PC-9 (cell line): Measurements from ENCODE around the gene CDK2AP2. TPM values are rescaled to one million over a fixed set of nuclear protein-coding genes. Genes with fewer than 3 reads are reported as not detected.

Source experiments
- BruUV-seq: library from RNA; stranded (reverse); fragments of 400-500 nt; replicated peaks from 2 replicates; lab custom pipeline; 2021; lab: Mats Ljungman, UMichigan
- CTCF ChIA-PET: fragments of 300-600 bp; sonication (Branson Sonifier 250); formaldehyde crosslinking; loops from one replicate; lab custom pipeline; 2022; ENCODE audit warnings: antibody characterized with exemption; lab: Charles Lee
- POLR2A ChIA-PET: fragments of 300-600 bp; sonication (Branson Sonifier 250); formaldehyde crosslinking; loops from one replicate; lab custom pipeline; 2022; ENCODE audit warnings: antibody characterized with exemption; ENCODE audit not compliant: unreplicated experiment; lab: Charles Lee
- DNase-seq, 2 experiments: peaks; one replicate each; pipeline versions ENCODE4 v3.0.0 to v3.0.0-alpha.2; 2015 to 2022; ENCODE audit warnings: mixed read lengths in 1 of 2
- H2AFZ ChIP-seq: fragments of 200-600 bp; sonication (generic); 2 replicates; pipeline ENCODE4 v1.8.1; 2017; ENCODE audit warnings: antibody characterized with exemption
- H3F3A ChIP-seq: fragments of 200-600 bp; sonication (generic); 2 replicates; pipeline ENCODE4 v1.8.1; 2017; ENCODE audit warnings: antibody characterized with exemption, mild to moderate bottlenecking, low read depth; ENCODE audit not compliant: insufficient read depth
- H3K27ac ChIP-seq: fragments of 200-600 bp; sonication (generic); 2 replicates; pipeline ENCODE4 v1.6.1; 2016; ENCODE audit warnings: mixed run types
- H3K27me3 ChIP-seq: fragments of 200-600 bp; sonication (generic); 2 replicates; pipeline ENCODE4 v1.6.1; 2016; ENCODE audit warnings: low read depth, mixed run types; ENCODE audit not compliant: insufficient read depth
- H3K36me3 ChIP-seq: fragments of 200-600 bp; sonication (generic); 2 replicates; pipeline ENCODE4 v1.6.1; 2016; ENCODE audit warnings: low read depth, mixed run types
- H3K4me1 ChIP-seq: fragments of 200-600 bp; sonication (generic); replicated peaks from 2 replicates; pipeline ENCODE4 v1.6.1; 2016; ENCODE audit warnings: mixed run types; ENCODE audit not compliant: insufficient read depth
- H3K4me2 ChIP-seq: fragments of 200-600 bp; sonication (generic); 2 replicates; pipeline ENCODE4 v1.6.1; 2017; ENCODE audit warnings: mixed run types
- H3K4me3 ChIP-seq: fragments of 200-600 bp; sonication (generic); 2 replicates; pipeline ENCODE4 v1.6.1; 2016; ENCODE audit warnings: mixed run types
- H3K79me2 ChIP-seq: fragments of 200-600 bp; sonication (generic); 2 replicates; pipeline ENCODE4 v1.6.1; 2017; ENCODE audit warnings: low read depth, mixed run types
- H3K9me2 ChIP-seq: fragments of 200-600 bp; sonication (generic); 2 replicates; pipeline ENCODE4 v1.8.1; 2017; ENCODE audit warnings: mild to moderate bottlenecking; ENCODE audit not compliant: insufficient read depth
- H3K9me3 ChIP-seq: fragments of 200-600 bp; sonication (generic); 2 replicates; pipeline ENCODE4 v1.8.1; 2016; ENCODE audit warnings: low read depth; ENCODE audit not compliant: insufficient read depth
- H4K20me1 ChIP-seq: fragments of 200-600 bp; sonication (generic); 2 replicates; pipeline ENCODE4 v1.8.1; 2017; ENCODE audit not compliant: insufficient read depth
- EZH2 ChIP-seq: fragments of 200-600 bp; sonication (generic); IDR thresholded peaks from 2 replicates; pipeline ENCODE4 v1.8.0; 2017; ENCODE audit warnings: antibody characterized with exemption, low read depth
- intact Hi-C: fragments of 100-400 bp; cut with micrococcal nuclease; formaldehyde crosslinking; loops from one replicate; pipeline ENCODE4 v1.10.0; 2022; ENCODE audit not compliant: unreplicated experiment
- total RNA-seq: library from RNA; stranded (reverse); gene quantifications from 2 replicates; pipeline ENCODE4 v1.2.3, GENCODE V29; 2021
- TF ChIP-seq, protein P1 (sequence below): fragments of 200-600 bp; sonication (generic); conservative IDR thresholded peaks from 2 replicates; pipeline ENCODE4 v1.6.1; 2017; ENCODE audit warnings: mixed run types, antibody characterized with exemption, mild to moderate bottlenecking, moderate library complexity

The CDK2AP2 gene
- total RNA-seq, 1 experiment from 2014 or later: 80.0 TPM

DNA sequence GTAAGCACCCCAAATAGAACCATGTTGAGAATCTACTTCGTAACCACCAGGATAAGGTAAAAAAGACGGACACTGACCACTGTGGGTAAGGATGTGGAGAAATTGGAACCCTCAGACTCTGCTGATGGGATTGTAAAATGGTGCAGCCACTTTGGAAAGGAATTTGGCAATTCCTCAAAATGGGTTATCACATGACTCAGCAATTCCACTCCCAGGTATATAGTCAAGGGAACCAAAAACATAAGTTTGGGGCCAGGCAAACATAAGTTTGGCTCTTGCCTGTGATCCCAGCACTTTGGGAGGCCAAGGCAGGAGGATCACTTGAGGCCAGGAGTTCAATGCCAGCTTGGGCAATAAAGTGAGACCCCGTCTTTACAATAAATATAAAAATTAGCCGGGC is 20.4 kb upstream of the CDK2AP2 start:
- H3K27ac ChIP-seq: no peak overlapping the region
- CTCF ChIA-PET: no interaction called here
- H4K20me1 ChIP-seq: no peaks in the 10 kb centered on the region
- peaks cover 12% of the 10 kb centered on the region; the same call in 1 of the 2 replicates for H3K9me3 ChIP-seq
- no peaks in the 10 kb centered on the region for H3K9me2 ChIP-seq
- H3K4me1 ChIP-seq: peaks cover 14% of the 10 kb centered on the region
- DNase-seq: no peak
- H3F3A ChIP-seq: no peaks in the 10 kb centered on the region
- intact Hi-C loops: no loop called here
- peaks cover 5% of the 10 kb centered on the region for H3K27me3 ChIP-seq
- POLR2A ChIA-PET: no interaction called here
- no peak overlapping the region for H3K4me3 ChIP-seq
- no peaks in the 10 kb centered on the region for H3K79me2 ChIP-seq
- BruUV-seq: no TSS peak
- no peaks in the 10 kb centered on the region for H3K36me3 ChIP-seq
- no peak overlapping the region for H2AFZ ChIP-seq
- no peak overlapping the region for H3K4me2 ChIP-seq
- TF ChIP-seq, protein P1, sequence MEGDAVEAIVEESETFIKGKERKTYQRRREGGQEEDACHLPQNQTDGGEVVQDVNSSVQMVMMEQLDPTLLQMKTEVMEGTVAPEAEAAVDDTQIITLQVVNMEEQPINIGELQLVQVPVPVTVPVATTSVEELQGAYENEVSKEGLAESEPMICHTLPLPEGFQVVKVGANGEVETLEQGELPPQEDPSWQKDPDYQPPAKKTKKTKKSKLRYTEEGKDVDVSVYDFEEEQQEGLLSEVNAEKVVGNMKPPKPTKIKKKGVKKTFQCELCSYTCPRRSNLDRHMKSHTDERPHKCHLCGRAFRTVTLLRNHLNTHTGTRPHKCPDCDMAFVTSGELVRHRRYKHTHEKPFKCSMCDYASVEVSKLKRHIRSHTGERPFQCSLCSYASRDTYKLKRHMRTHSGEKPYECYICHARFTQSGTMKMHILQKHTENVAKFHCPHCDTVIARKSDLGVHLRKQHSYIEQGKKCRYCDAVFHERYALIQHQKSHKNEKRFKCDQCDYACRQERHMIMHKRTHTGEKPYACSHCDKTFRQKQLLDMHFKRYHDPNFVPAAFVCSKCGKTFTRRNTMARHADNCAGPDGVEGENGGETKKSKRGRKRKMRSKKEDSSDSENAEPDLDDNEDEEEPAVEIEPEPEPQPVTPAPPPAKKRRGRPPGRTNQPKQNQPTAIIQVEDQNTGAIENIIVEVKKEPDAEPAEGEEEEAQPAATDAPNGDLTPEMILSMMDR: no peak
- no peak for TF ChIP-seq EZH2

DNA sequence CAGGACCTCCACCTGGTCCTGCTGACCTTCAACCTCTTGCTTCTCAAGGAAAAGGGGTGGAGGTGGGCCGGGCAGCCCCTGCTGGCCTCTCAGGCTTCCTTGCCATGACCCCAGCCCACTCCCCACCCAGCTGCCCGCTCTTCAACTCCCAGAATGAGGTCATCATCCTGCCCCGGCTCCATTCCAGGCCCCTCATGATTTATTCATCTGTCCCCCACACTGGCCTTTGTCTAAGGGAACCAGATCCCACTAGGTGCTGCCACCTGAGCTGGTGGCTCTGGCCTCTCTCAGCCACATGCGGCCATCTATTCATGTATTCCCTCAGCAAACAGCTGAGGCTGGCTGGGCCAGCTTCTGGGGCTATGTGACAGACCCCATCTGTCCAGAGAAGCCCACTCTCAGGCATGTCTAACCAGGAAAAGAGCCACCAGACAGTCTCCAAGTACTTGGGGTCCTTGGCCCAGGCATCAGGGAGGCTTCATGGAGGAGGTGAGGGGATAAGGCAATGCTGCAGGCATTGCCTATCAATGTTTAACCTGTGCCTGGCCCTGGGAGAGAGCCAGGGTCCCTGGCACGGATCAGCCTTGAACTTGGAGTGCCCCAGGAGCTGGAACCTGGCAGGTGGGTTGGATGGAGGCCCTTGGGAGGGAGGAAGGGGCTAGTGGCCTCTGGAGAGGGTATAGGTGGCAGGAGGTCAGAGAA is 17.5 kb upstream of the CDK2AP2 start:
- H3K79me2 ChIP-seq: no peaks in the 10 kb centered on the region
- no TSS peak for BruUV-seq
- H3K9me3 ChIP-seq: 0 out of 2 replicates have a peak, but pooled peaks cover 6% of the 10 kb centered on the region
- ChIA-PET CTCF (no interaction called here), POLR2A (no interaction called here)
- no peak overlapping the region for H3K4me3 ChIP-seq
- H3K27ac ChIP-seq: no peak overlapping the region
- H3F3A ChIP-seq: no peaks in the 10 kb centered on the region
- intact Hi-C loops: no loop called here
- H2AFZ ChIP-seq: no peak overlapping the region
- peaks cover 14% of the 10 kb centered on the region for H3K4me1 ChIP-seq
- H3K4me2 ChIP-seq: no peak overlapping the region
- no peak for TF ChIP-seq EZH2
- TF ChIP-seq, protein P1: no peak
- H3K9me2 ChIP-seq: no peaks in the 10 kb centered on the region
- H3K36me3 ChIP-seq: no peaks in the 10 kb centered on the region
- no peak for DNase-seq
- no peaks in the 10 kb centered on the region for H4K20me1 ChIP-seq
- peaks cover 18% of the 10 kb centered on the region for H3K27me3 ChIP-seq

DNA sequence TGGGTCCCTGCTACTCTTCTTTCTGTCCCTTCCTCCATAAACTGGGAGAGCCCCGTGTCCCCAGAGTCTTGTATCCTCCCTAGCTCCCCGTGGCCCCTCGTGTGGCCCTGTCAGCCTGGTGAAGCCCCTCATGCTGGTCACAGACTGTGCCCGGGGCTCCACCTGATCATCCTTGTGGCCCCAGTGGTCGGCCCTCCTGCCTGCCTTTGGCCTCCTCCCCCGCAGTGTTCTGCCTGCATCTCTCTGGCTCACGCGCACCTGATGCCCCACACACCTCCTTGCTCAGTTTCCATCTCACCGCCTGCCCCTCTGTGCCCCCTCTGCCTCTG is 16.5 kb upstream of the CDK2AP2 start:
- Histone ChIP-seq H3K79me2 (no peaks in the 10 kb centered on the region), H3K9me2 (no peaks in the 10 kb centered on the region), H3K4me1 (peaks cover 10% of the 10 kb centered on the region), H3K9me3 (0 out of 2 replicates have a peak, but pooled peaks cover 6% of the 10 kb centered on the region), H3K27ac (no peak overlapping the region), H2AFZ (no peak overlapping the region), H3K4me2 (no peak overlapping the region), H4K20me1 (no peaks in the 10 kb centered on the region), H3K4me3 (no peak overlapping the region), H3F3A (no peaks in the 10 kb centered on the region), H3K36me3 (no peaks in the 10 kb centered on the region), H3K27me3 (peaks cover 18% of the 10 kb centered on the region)
- intact Hi-C loops: no loop called here
- ChIA-PET CTCF (no interaction called here), POLR2A (no interaction called here)
- no peak for DNase-seq
- TF ChIP-seq, protein P1: no peak
- no peak for TF ChIP-seq EZH2
- BruUV-seq: no TSS peak
